Stimulated activated CD4-positive, alpha-beta T cell treated with anti-CD3 and anti-CD28 coated beads, Interleukin-2, amount 100 ng/mL, for 24 hours (primary cell): Measurements from ENCODE around the gene XPR1.

ENCODE experiments used
- DNase-seq, 2 donors: peaks; one replicate each; pipeline ENCODE4 v3.0.0-alpha.2; 2020

XPR1 gene

GRCh38 chr1:180631766-180632325 lies at the start of gene XPR1:
Gene XPR1, plus strand, starts transcription at chr1:180632022. Its CDS starts 180 bp downstream, at chr1:180632202.
- peak; percentile 96 to 98 for DNase-seq

DNA sequence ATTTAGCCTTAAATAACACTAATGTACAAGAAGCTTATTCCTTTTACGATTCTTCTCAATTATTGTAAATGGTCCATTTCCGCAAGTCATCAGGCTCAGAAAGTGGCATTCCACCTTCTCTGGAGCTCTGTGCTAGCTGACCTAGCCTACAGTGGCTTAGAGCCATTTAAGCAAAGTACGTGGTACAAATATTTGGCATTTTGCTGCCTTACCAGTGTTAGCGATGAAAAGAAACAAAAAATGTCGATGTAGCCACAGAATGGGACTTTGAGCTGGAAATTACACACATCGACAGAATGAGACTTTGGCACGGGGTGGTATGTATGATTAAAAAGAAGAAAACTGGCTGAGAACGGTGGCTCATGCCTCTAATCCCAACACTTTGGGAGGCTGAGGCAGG lies 47.0 kb upstream of the XPR1 start:
- DNase-seq, result no peak

DNA sequence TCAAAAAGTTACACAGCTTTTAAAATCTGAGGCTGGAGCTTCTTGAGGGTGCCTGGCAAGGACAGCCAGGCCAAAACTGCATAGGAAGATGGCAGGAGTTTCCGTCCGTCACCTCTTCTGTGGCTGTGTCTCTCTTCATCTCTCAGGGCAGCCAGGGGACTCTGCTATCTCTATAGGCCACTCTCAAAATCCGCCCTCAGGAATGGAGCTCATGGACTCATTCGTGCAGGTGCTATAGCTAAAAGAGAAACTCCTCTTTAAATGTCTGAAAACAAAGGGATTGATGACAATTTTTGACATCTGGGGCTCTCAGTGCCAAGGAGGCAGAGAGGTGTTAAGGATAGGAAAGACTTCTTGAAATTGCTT lies 45.8 kb upstream of the XPR1 start:
- no peak for DNase-seq

DNA sequence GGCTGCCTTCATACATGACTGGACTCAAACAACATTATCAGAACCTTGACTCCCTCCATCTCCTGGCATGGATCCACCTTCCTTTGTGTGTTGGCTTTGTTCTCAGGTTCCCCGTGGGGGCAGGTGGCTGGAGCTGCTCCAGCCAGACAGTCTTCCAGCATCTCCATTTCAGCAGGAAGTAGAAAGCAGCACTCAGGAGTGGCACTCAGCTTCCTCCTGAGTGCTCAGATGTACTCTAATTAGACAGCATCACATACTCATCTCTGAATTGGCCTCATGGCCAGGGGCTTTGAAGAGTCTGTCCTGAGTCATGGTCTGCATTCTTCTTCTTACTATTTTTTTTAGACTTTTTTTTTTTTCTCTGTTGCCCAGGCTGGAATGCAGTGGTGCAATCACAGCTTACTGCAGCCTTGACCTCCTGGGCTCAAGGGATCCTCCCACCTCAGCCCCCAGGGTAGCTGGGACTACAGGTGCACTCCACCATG lies 45.1 kb upstream of the XPR1 start:
- no peak for DNase-seq

- DNase-seq, result no peak
Observed at GRCh38 chr1:180588121-180588520, 43.7 kb upstream of the XPR1 start.

GRCh38 chr1:180590889-180591288 lies 40.9 kb upstream of the XPR1 start:
- no peak for DNase-seq

DNA sequence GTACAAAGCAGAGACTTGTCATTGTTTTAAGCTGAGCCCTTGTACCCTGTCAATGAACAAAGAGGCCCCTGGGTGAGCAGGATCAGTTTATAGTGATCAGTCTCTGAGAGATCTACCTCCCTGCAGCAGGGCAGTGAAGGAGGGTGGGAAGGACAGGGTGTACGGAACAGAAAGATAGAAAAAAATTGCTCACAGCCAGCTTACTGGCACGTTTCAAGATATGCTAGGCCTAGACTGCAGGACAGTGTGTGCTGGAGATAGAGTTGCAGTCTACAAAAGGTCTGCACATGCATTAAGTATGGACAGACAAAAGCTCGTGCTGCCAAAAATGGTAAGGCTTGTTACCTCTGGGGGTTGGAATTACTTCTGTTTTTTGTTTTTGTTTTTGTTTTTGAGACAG lies 38.4 kb upstream of the XPR1 start:
- DNase-seq, result no peak

DNA sequence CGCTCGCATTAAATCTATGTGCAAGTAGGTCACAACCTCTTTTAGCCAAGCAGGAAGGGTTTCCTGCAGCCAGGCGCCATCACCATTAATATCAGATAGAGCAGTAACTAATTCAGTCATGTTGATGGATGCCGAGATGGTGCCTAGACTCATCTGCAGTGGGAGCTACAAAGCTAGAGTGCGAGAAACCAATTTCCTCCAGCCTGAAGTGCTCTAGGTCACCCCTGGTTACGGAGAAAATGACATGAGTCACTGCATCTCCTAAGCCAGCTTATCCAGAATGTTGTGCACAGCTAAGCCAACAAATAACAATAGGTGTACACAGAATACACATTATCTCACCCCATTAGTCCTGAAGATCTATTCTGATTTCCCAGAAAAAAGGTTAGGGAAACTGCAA lies 37.1 kb upstream of the XPR1 start:
- DNase-seq, result no peak

DNA sequence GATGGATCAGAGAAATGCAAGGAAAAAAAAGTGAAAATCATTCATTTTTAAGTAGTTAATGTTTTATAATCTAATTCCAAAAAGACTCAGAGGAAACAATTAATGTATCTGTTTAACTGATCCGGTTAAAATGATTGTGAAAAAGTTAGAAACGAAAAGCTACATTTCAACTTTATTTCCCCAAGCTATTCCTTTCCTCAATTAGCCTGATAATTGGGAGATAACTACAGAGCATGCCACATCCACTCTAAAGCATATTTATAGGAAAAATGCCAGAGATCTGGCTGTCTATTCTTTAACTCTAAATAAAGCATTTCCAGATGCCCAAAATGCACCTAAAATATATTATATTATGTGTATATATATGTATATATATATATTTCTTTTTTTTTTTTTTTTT lies 35.9 kb upstream of the XPR1 start:
- DNase-seq, result no peak

DNA sequence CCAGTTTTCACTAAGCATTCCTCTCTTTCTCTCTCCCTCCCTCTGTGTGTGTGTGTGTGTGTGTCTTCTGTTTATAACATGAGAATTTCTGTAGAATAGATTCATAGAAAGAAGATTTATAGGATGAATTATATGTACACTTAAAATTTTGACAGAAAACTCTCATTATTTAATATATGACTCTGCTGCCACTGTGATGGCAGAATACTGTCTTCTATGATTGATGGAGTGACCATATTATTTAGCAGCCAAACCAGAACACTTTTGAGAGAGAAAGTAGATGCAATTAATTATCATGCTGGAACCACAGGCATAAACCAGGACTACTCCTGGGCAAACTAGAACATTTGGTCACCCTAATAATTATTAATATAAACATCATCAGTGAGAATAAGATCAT lies 34.3 kb upstream of the XPR1 start:
- DNase-seq, result no peak

- DNase-seq, result no peak
Observed at GRCh38 chr1:180598333-180598974, 33.4 kb upstream of the XPR1 start.

- DNase-seq, result no peak
Observed at GRCh38 chr1:180600343-180600742, 31.5 kb upstream of the XPR1 start.

- no peak for DNase-seq
Observed at GRCh38 chr1:180601512-180601911, 30.3 kb upstream of the XPR1 start.

DNA sequence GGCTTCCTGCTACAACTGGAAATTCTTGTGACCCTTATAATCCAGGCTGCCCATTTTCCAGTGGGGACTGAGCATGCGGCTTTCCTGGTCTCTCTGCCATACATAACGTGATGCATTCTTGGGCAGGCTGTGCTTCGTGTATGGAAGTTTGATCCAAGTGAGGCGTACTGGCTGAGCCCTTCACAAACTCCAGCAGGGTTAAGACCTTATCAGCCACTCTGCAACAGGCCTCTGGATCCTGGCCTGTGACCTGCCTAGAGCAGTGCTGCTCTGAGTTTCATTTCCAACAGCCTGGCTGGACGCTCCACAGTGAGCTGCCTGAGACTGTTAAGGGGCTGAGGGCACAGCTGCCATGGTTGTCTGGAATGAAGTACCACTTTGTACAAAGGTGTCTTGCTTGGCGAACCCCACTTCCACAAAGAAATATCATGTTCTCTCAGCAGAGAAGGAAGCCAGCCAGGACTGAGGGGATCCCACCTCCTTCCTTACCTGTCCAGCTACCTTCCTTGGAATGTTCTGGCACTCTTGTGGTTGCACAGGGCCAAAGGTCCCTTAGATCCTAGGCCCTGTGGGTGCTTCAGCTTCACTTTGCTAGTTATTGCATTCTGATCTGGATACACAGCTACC lies 28.5 kb upstream of the XPR1 start:
- no peak for DNase-seq

DNA sequence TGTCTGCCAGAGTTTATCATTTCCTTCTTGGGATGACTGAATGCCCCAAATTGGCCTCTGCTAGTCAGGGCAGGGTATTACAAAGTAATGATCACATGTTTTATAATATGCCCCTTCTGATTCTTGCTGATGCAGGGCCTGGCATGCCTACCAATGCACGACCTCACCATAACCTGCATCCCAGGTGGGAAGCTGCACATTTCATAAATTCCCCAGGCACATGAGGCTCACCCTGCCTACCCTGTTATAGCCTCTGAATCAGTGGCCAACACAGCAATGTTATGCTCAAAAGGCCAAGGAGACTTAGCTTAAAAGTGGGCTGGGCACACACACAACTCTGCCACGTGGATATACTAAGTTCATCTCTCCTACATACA lies 28.0 kb upstream of the XPR1 start:
- DNase-seq, result no peak

- no peak for DNase-seq
Observed at GRCh38 chr1:180606155-180606554, 25.7 kb upstream of the XPR1 start.

GRCh38 chr1:180609643-180610555 lies 21.9 kb upstream of the XPR1 start:
- DNase-seq, result no peak

GRCh38 chr1:180610556-180611015 lies 21.2 kb upstream of the XPR1 start:
- DNase-seq, result no peak

- no peak for DNase-seq
Observed at GRCh38 chr1:180611016-180611930, 20.5 kb upstream of the XPR1 start.

GRCh38 chr1:180612632-180613031 lies 19.2 kb upstream of the XPR1 start:
- DNase-seq, result no peak

DNA sequence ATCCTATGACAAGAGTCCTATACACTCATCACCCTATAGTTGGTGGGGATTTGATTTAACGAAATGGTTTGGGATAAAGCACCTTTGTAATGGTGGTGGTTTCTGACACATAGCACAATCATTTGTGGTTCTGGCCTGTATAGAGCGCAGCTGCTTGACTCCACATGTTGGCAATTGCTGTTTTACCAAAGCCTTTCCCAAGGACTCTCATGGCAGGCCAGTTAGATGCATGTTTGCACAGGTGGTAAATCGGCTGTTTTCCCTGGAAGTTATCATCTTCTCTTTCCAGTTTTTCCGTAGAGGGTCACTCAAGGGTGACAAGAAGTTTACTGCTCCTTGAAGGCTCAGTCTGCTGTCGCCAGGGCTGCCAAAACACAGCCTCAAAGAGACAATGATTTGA lies 17.1 kb upstream of the XPR1 start:
- DNase-seq, result no peak
